BLaER1 (cell line): ENCODE results near the gene GPLD1.
"Not testable (repeated sequence)": the region's sequence is repeated elsewhere in the genome, so short reads cannot be mapped to it uniquely, and the experiment has no call there.

ENCODE experiments used
- H3K27ac ChIP-seq: shearing (Covaris generic); formaldehyde crosslinking; 2 replicates; pipeline ENCODE4 v1.8.1; 2022
- H3K27me3 ChIP-seq: shearing (Covaris generic); formaldehyde crosslinking; 2 replicates; pipeline ENCODE4 v1.8.1; 2022
- H3K36me3 ChIP-seq: shearing (Covaris generic); formaldehyde crosslinking; 2 replicates; pipeline ENCODE4 v1.8.1; 2022
- H3K4me1 ChIP-seq: shearing (Covaris generic); formaldehyde crosslinking; 2 replicates; pipeline ENCODE4 v1.8.1; 2022
- H3K4me2 ChIP-seq: shearing (Covaris generic); formaldehyde crosslinking; 2 replicates; pipeline ENCODE4 v1.8.1; 2022
- H3K4me3 ChIP-seq: shearing (Covaris generic); formaldehyde crosslinking; 2 replicates; pipeline ENCODE4 v1.8.1; 2022
- H3K9ac ChIP-seq: shearing (Covaris generic); formaldehyde crosslinking; 2 replicates; pipeline ENCODE4 v1.8.1; 2022
- H3K9me3 ChIP-seq: shearing (Covaris generic); formaldehyde crosslinking; 2 replicates; pipeline ENCODE4 v1.8.1; 2022
- H4K20me1 ChIP-seq: shearing (Covaris generic); formaldehyde crosslinking; 2 replicates; pipeline ENCODE4 v1.8.1; 2022
- Cebpa-rat ChIP-seq: shearing (Covaris generic); IDR thresholded peaks from 2 replicates; pipeline ENCODE4 v1.8.1; 2022

GPLD1 gene

DNA sequence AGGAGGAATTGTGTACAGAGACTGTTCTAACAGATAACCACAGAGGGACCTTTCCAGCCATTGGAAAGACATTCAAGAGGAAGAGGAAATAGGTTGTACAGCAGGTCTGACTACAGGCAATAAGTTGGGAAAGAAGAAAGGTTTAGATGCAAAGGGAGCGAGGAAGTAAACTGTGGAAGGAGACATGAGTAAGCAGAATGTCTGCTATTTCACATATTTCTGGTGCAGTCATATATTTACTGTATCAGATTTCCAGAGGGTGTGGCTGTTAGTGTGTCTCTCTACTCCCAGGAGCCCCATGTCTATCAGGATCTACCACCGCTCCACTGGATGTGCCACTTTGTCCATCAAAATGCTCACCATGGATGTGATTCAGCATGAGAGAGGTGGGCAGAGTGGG lies 60.8 kb downstream of the GPLD1 start:
- H3K4me2 ChIP-seq, result no peak overlapping the region
- no peak overlapping the region for H3K27ac ChIP-seq
- TF ChIP-seq Cebpa-rat, result no peak
- H4K20me1 ChIP-seq, result no peaks in the 10 kb centered on the region
- no peaks in the 10 kb centered on the region for H3K9me3 ChIP-seq
- H3K27me3 ChIP-seq, result no peaks in the 10 kb centered on the region
- no peaks in the 10 kb centered on the region for H3K4me1 ChIP-seq
- no peak overlapping the region for H3K9ac ChIP-seq
- no peak overlapping the region for H3K4me3 ChIP-seq
- H3K36me3 ChIP-seq, result peaks cover 29% of the 10 kb centered on the region

- H3K36me3 ChIP-seq, result peaks cover 37% of the 10 kb centered on the region
- H3K4me2 ChIP-seq, result no peak overlapping the region
- no peak overlapping the region for H3K27ac ChIP-seq
- H3K4me1 ChIP-seq, result no peaks in the 10 kb centered on the region
- H3K27me3 ChIP-seq, result no peaks in the 10 kb centered on the region
- H3K4me3 ChIP-seq, result no peak overlapping the region
- H3K9me3 ChIP-seq, result no peaks in the 10 kb centered on the region
- H3K9ac ChIP-seq, result no peak overlapping the region
- no peak for TF ChIP-seq Cebpa-rat
- H4K20me1 ChIP-seq, result no peaks in the 10 kb centered on the region
These were observed 62.5 kb downstream of the GPLD1 start for GRCh38 chr6:24426729-24427446.

DNA sequence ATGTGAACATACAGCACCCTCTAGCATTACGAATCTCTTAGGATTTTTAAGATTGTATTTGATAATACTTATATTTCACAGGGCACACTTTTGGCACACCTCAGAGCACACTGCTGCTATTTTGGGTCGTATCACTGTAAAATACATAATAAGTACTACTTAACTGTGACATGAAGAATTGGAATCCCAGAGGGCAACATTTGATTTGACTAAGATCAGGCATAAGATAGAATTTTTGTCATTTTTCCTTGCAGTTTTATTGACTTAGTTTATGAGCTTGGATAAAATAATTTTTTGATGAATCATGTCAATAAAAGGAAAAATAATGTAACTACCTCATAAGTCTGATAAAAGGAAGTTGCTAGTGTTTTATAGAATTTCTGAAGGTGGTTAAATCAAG lies 64.3 kb downstream of the GPLD1 start:
- H3K27ac ChIP-seq, result no peak overlapping the region
- H3K4me1 ChIP-seq, result no peaks in the 10 kb centered on the region
- no peaks in the 10 kb centered on the region for H3K9me3 ChIP-seq
- H4K20me1 ChIP-seq, result no peaks in the 10 kb centered on the region
- no peak for TF ChIP-seq Cebpa-rat
- H3K4me2 ChIP-seq, result no peak overlapping the region
- H3K4me3 ChIP-seq, result no peak overlapping the region
- no peaks in the 10 kb centered on the region for H3K27me3 ChIP-seq
- peaks cover 51% of the 10 kb centered on the region for H3K36me3 ChIP-seq
- no peak overlapping the region for H3K9ac ChIP-seq

- Histone ChIP-seq H3K9me3 (no peaks in the 10 kb centered on the region), H3K27me3 (no peaks in the 10 kb centered on the region), H3K9ac (no peak overlapping the region), H3K4me3 (no peak overlapping the region), H3K4me1 (peaks cover 5% of the 10 kb centered on the region), H3K36me3 (peaks cover 68% of the 10 kb centered on the region), H3K4me2 (no peak overlapping the region), H3K27ac (no peak overlapping the region), H4K20me1 (no peaks in the 10 kb centered on the region)
- TF ChIP-seq Cebpa-rat, result no peak
These were observed 69.9 kb downstream of the GPLD1 start for GRCh38 chr6:24419526-24419925.

DNA sequence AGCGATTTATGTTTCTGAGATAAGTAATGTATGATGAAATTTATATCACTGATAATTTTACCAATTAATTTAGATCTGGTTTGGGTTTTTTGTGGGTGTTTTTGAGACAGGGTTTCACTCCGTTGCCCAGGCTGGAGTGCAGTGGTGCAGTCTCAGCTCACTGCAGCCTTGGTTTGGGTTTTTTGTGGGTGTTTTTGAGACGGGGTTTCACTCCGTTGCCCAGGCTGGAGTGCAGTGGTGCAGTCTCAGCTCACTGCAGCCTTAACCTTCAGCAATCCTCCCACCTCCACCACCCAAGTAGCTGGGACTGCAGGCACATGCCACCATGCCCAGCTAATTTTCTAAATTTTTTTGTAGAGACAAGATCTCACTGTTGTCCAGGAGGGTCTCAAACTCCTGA lies 73.6 kb downstream of the GPLD1 start:
- H3K9me3 ChIP-seq, result peaks cover 7% of the 10 kb centered on the region; the same call in 1 of the 2 replicates
- H3K27me3 ChIP-seq, result no peaks in the 10 kb centered on the region
- H3K9ac ChIP-seq, result no peak overlapping the region
- no peaks in the 10 kb centered on the region; the same call in 1 of the 2 replicates for H4K20me1 ChIP-seq
- H3K4me2 ChIP-seq, result no peak overlapping the region
- H3K36me3 ChIP-seq, result peaks cover 63% of the 10 kb centered on the region
- no peak overlapping the region for H3K27ac ChIP-seq
- no peak for TF ChIP-seq Cebpa-rat
- peaks cover 5% of the 10 kb centered on the region for H3K4me1 ChIP-seq
- H3K4me3 ChIP-seq, result no peak overlapping the region

DNA sequence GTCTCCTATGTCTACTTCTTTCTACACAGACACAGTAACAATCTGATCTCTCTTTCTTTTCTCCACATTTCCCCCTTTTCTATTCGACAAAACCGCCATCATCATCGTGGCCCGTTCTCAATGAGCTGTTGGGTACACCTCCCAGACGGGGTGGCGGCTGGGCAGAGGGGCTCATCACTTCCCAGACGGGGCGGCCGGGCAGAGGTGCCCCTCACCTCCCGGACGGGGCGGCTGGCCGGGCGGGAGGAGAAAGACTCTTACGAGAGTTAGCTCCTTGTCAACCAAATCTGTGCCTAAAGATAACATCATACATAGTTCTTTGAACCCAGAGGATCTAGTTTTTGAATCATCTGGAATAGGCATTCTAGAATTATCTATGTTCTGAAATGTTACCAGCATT lies 74.8 kb downstream of the GPLD1 start:
- H3K27ac ChIP-seq, H3K9me3 ChIP-seq, H3K4me1 ChIP-seq, H3K4me2 ChIP-seq, H3K27me3 ChIP-seq, H3K9ac ChIP-seq, H4K20me1 ChIP-seq, H3K4me3 ChIP-seq: not testable (repeated sequence)
- peaks cover 61% of the 10 kb centered on the region for H3K36me3 ChIP-seq

GRCh38 chr6:24412294-24412693 lies 77.1 kb downstream of the GPLD1 start:
- no peak overlapping the region for H3K9ac ChIP-seq
- no peak overlapping the region for H3K4me2 ChIP-seq
- no peaks in the 10 kb centered on the region for H3K27me3 ChIP-seq
- H4K20me1 ChIP-seq, result peaks cover 12% of the 10 kb centered on the region
- H3K36me3 ChIP-seq, result peaks cover 51% of the 10 kb centered on the region
- H3K9me3 ChIP-seq, result peaks cover 7% of the 10 kb centered on the region; the same call in 1 of the 2 replicates
- TF ChIP-seq Cebpa-rat, result no peak
- H3K27ac ChIP-seq, result no peak overlapping the region
- H3K4me3 ChIP-seq, result no peak overlapping the region
- H3K4me1 ChIP-seq, result peaks cover 5% of the 10 kb centered on the region

DNA sequence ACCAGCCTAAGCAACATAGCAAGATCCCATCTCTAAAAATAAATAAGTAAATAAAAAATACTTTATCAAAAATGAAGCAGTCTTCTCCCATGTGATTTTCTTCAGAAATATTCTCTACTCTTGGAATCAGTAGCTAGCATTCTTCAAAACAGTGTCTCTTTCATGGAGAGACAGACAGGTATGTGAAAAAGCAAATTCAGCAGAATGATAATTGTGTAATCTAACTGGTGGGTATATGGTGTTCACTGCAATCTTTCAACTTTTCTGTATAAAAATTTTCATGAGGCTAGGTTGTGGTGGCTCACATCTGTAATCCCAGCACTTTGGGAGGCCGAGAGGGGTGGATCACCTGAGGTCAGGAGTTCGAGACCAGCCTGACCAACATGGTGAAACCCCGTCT lies 78.8 kb downstream of the GPLD1 start:
- Histone ChIP-seq H3K4me2 (no peak overlapping the region), H3K9ac (no peak overlapping the region), H3K9me3 (peaks cover 7% of the 10 kb centered on the region; the same call in 1 of the 2 replicates), H3K27me3 (no peaks in the 10 kb centered on the region), H3K27ac (no peak overlapping the region), H4K20me1 (peaks cover 12% of the 10 kb centered on the region), H3K4me3 (no peak overlapping the region), H3K4me1 (peaks cover under 1% of the 10 kb centered on the region; the same call in 1 of the 2 replicates), H3K36me3 (peaks cover 56% of the 10 kb centered on the region)
- no peak for TF ChIP-seq Cebpa-rat

DNA sequence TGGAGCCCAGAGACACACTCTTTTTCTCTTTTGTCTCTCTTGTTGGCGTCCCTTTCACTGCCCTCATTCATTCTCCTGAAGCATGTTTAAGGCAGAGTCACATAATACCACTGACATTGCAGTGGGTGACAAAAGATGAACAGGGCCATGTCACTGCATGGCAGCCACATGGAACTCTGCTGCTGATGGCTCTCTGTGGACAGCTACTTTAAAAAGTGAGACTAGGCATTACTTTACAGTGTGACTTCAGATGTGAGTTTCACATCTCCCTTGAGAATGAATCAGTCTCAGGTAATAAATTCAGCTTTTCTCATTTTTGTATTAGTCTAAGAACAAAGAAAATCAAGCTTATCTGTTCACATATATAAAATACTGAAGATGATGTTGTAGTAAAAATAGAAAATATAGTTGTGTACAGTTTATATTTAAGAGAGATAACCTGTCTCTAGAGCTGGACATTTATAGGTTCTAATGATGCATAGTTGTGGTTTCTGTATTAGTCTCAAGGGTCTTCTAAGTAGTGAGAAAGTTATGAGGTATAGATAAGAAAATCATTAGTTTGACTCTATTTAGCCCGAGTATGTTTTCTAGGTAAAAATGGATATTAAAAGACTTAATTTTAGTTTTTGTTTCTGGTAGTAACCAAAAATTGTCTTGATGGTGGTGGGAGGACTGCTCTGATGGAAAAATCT lies 80.5 kb downstream of the GPLD1 start:
- H3K27ac ChIP-seq, result no peak overlapping the region
- no peak for TF ChIP-seq Cebpa-rat

DNA sequence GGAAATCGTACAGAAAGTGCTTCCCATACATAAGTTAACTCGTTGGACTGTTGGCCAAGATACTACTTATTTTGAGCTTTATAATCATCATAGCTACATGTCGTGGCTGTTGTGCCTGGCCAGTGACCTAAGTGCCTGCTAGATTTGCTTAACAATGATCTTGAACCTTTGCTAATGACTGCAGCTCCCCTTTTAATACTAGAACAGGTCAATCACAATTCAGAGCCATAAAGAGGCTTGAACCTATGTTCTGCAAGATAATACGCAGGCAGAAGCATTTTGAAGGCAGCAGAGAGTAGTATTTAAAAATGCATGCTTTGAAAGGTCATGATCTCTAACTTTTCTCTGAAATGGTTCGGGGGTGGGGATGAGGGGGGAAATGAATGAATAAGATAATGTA lies 84.1 kb downstream of the GPLD1 start:
- Histone ChIP-seq H3K4me1 (peaks cover 18% of the 10 kb centered on the region; the same call in 1 of the 2 replicates), H3K9ac (no peak overlapping the region), H3K4me2 (no peak overlapping the region), H3K27me3 (peaks cover 43% of the 10 kb centered on the region), H3K27ac (no peak overlapping the region), H4K20me1 (peaks cover 33% of the 10 kb centered on the region), H3K9me3 (peaks cover 13% of the 10 kb centered on the region; the same call in 1 of the 2 replicates), H3K36me3 (peaks cover 23% of the 10 kb centered on the region), H3K4me3 (no peak overlapping the region)
- no peak for TF ChIP-seq Cebpa-rat

More for the DNA sequence above, 80.5 kb downstream of the GPLD1 start:
- no peak overlapping the region for H3K9ac ChIP-seq
- H3K27me3 ChIP-seq, result peaks cover 8% of the 10 kb centered on the region
- H3K4me1 ChIP-seq, result peaks cover 8% of the 10 kb centered on the region; the same call in 1 of the 2 replicates
- peaks cover 48% of the 10 kb centered on the region for H3K36me3 ChIP-seq
- H4K20me1 ChIP-seq, result peaks cover 25% of the 10 kb centered on the region
- peaks cover 7% of the 10 kb centered on the region; the same call in 1 of the 2 replicates for H3K9me3 ChIP-seq
- no peak overlapping the region for H3K4me2 ChIP-seq
- H3K4me3 ChIP-seq, result no peak overlapping the region
